Gastroesophageal sphincter (tissue), 4 donors: Measurements from ENCODE around the gene PAM16. TPM values are rescaled to one million over a fixed set of nuclear protein-coding genes. Genes with fewer than 3 reads are reported as not detected.

ENCODE experiments used
- ATAC-seq: fragments of 150-250 bp; one replicate; pipeline ENCODE4 v1.9.1; 2016; ENCODE audit warnings: mild to moderate bottlenecking, moderate library complexity
- H3K27ac ChIP-seq, 4 donors: fragments of 200-600 bp; sonication (generic) in 3 of 4; 1 replicate in 3 of 4; 2 replicates in 1 of 4; pipeline ENCODE4 v1.5.1; 2016 to 2019
- H3K27me3 ChIP-seq: fragments of 200-600 bp; sonication (generic); one replicate; pipeline ENCODE4 v1.5.1; 2019
- H3K36me3 ChIP-seq, 2 donors: fragments of 200-600 bp; sonication (generic); one replicate each; pipeline ENCODE4 v1.5.1; 2019; ENCODE audit warnings: control low read depth in 1 of 2
- H3K4me1 ChIP-seq, 3 donors: fragments of 200-600 bp; sonication (generic); 1 replicate in 2 of 3; 2 replicates in 1 of 3; pipeline ENCODE4 v1.5.1; 2016 to 2019; ENCODE audit warnings: control low read depth in 2 of 3
- H3K4me3 ChIP-seq, 2 donors: fragments of 200-600 bp; sonication (generic); one replicate each; pipeline ENCODE4 v1.5.1; 2019; ENCODE audit warnings: mild to moderate bottlenecking in 1 of 2, moderate library complexity in 1 of 2
- H3K9me3 ChIP-seq, 3 donors: fragments of 200-600 bp; sonication (generic); one replicate each; pipeline ENCODE4 v1.5.1; 2017 to 2019; ENCODE audit warnings: control low read depth in 2 of 3
- EP300 ChIP-seq: sonication (generic); formaldehyde crosslinking; IDR thresholded peaks from one replicate; pipeline ENCODE4 v1.6.1; 2017; ENCODE audit warnings: antibody characterized with exemption, mild to moderate bottlenecking
- POLR2A ChIP-seq, 2 donors: fragments of 450-650 bp; IDR thresholded peaks; one replicate each; pipeline ENCODE4 v1.6.1; 2017; ENCODE audit warnings: antibody characterized with exemption in 2 of 2, mild to moderate bottlenecking in 2 of 2, moderate library complexity in 1 of 2
- POLR2AphosphoS5 ChIP-seq: sonication (generic); formaldehyde crosslinking; IDR thresholded peaks from one replicate; pipeline ENCODE4 v1.6.1; 2017; ENCODE audit warnings: antibody characterized with exemption
- WGBS, 2 donors: methylation state at CpG; one replicate each; pipeline ENCODE4 v1.1.5; 2018; ENCODE audit warnings: low coverage in 1 of 2; 5-methylcytosine and 5-hydroxymethylcytosine counted together
- total RNA-seq, 4 donors: library from RNA; depleted of rRNA; stranded (reverse); fragments of >200 nt; gene quantifications; one replicate each; pipeline ENCODE4 v1.1.0, GENCODE V29; 2016
- TF ChIP-seq, protein P1 (sequence below), 4 experiments: fragments of 200-600 bp in 2 of 4; fragments of 450-650 bp in 2 of 4; sonication (generic) in 1 of 4; IDR thresholded peaks; one replicate each; pipeline ENCODE4 v1.5.1; 2017 to 2019; ENCODE audit warnings: antibody characterized with exemption in 4 of 4, mild to moderate bottlenecking in 2 of 4, moderate library complexity in 2 of 4

The PAM16 gene
- total RNA-seq, 4 donors from 2014 or later = 26.0 to 37.3 (median 34.7) TPM

GRCh38 chr16:4317532-4318450 is 33.3 kb downstream of the PAM16 start:
- peak overlapping the region; percentile 48 to 100 (median 98) for H3K27ac ChIP-seq
- H3K36me3 ChIP-seq = no peaks in the 10 kb centered on the region
- no peak for ATAC-seq
- peaks cover 0 to 92% (median 59%) of the 10 kb centered on the region in 3 donors for H3K4me1 ChIP-seq
- WGBS, 2 donors = 69 to 100% methylated on average over 1 to 3 of the region's 12 CpGs
- H3K9me3 ChIP-seq = no peaks in the 10 kb centered on the region
- TF ChIP-seq EP300 = no peak
- TF ChIP-seq POLR2AphosphoS5 = peak; percentile 65
- H3K4me3 ChIP-seq = peak overlapping the region; percentile 54 to 89
- H3K27me3 ChIP-seq = no peaks in the 10 kb centered on the region

GRCh38 chr16:4316864-4317531 is 34.1 kb downstream of the PAM16 start:
- Histone ChIP-seq H3K4me1 (peaks cover 0 to 84% (median 54%) of the 10 kb centered on the region in 3 donors), H3K27ac (peak overlapping the region; percentile 48 to 100 (median 98)), H3K27me3 (no peaks in the 10 kb centered on the region), H3K4me3 (peak overlapping the region; percentile 54 to 89), H3K9me3 (no peaks in the 10 kb centered on the region), H3K36me3 (no peaks in the 10 kb centered on the region)
- WGBS, 2 donors = 0 to 25% methylated on average over 4 to 6 of the region's 20 CpGs
- peak in 1 of 2 donors; percentile 19 for TF ChIP-seq POLR2A (IDR thresholded peaks at IDR 0.05)
- peak; percentile 8 for TF ChIP-seq POLR2AphosphoS5
- no peak for TF ChIP-seq EP300
- peak; percentile 6 for ATAC-seq

DNA sequence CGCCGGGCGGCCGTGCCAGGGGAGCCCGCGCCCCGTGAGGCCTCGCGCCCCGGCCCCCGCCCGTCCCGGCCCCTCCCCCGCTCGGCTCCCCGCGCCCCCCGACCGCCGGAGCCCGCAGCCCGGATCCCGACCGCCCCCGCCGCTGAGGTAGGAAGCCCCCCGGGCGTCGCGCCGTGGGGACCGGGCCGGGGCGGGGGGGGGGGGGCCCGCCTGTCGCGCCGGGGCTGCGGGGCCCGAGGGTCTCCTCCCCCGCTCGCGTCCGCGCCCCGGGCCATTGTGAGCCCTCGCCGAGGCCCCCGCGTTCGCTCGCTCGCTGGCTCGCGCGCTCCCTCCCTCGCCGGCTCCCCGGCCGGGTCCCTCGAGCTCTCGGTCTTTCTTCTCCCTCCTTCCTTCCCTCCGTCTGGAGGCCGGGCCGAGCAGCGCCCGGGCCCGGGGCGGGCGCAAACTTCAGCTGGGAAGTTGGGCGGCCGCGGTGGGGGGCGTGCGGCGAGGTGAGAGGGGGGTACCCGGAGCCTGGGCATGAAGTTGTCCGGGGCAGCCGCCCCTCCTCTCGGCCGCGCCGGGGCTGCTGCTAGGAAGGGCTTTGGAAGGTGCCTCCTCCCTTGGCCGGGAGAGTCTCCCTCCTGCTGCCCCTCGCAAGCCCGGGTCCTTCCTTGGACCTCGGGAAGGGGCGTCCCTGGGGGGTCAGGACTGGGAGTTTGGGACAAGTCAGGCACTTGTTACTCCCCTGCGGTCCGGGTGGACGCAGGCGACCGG is 34.8 kb downstream of the PAM16 start:
- no CpG with 5 or more reads among the region's 93 CpGs for WGBS, 2 donors

DNA sequence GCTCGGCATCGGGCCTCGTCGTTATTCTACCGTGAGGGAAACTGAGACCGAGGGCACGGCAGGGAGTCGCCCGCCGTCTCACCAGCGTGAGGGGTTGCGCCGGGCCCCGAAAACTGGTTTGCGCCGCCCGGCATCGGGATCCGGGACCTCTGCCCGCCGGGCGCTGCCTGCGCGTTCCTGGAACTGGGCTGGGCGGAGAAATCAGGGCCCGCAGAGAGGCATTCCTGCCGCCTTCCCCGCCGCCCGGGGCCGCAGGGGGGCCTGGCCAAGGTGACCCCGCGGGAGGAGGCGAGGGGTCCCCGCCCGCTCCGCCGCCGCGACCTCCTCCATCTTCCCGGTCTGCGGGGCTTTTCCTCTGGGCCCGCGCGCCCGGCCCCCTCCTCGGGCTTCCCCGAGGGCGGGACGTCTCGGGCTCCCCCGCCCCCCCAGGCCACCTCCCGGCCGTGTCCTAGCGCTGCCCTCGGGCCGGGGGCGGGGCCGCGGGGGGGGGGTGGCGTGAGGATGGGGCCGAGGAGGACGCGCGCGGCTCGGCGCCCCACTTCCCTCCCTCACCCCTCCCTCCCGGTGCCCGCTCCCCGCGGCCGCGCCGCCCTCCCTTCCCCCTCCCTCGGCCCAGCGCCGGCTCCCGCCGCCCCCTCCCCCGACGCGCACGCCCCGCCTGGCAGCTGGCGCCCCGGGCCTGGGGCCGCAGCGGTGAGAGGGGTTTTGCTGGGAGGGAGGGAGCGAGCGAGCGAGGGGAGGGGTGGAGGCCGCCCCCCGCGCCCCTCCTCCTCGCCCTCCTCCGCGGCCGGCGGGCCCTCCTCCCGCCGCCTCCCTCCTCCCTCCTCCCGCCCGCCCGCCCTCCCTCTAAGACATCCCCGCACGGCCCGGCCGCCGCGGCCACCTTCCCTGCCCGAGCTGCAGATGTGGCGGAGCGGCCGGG is 35.7 kb downstream of the PAM16 start, which contains the start of gene GLIS2:
Gene GLIS2, plus strand, starts transcription at position 882 of the 922 bp plus-strand sequence. CDS start 16,214 bp downstream, outside the sequence.
- no peaks in the 10 kb centered on the region for H3K9me3 ChIP-seq
- no CpG with 5 or more reads among the region's 115 CpGs for WGBS, 2 donors
- peak within 1 kb of the TSS; percentile 54 to 89 for H3K4me3 ChIP-seq
- peaks cover 0 to 69% (median 41%) of the 10 kb centered on the region in 3 donors for H3K4me1 ChIP-seq
- H3K27me3 ChIP-seq = no peaks in the 10 kb centered on the region
- TF ChIP-seq POLR2A (IDR thresholded peaks at IDR 0.05) (peak in 1 of 2 donors; percentile 48), EP300 (no peak), POLR2AphosphoS5 (no peak)
- TF ChIP-seq, protein P1, sequence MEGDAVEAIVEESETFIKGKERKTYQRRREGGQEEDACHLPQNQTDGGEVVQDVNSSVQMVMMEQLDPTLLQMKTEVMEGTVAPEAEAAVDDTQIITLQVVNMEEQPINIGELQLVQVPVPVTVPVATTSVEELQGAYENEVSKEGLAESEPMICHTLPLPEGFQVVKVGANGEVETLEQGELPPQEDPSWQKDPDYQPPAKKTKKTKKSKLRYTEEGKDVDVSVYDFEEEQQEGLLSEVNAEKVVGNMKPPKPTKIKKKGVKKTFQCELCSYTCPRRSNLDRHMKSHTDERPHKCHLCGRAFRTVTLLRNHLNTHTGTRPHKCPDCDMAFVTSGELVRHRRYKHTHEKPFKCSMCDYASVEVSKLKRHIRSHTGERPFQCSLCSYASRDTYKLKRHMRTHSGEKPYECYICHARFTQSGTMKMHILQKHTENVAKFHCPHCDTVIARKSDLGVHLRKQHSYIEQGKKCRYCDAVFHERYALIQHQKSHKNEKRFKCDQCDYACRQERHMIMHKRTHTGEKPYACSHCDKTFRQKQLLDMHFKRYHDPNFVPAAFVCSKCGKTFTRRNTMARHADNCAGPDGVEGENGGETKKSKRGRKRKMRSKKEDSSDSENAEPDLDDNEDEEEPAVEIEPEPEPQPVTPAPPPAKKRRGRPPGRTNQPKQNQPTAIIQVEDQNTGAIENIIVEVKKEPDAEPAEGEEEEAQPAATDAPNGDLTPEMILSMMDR (IDR thresholded peaks at IDR 0.05) = peak in 1 of 4 experiments; percentile 14
- peak; percentile 88 for ATAC-seq
- H3K36me3 ChIP-seq = no peaks in the 10 kb centered on the region
- H3K27ac ChIP-seq = peak within 1 kb of the TSS; percentile 80 to 100 (median 98)

More for the DNA sequence above, 34.8 kb downstream of the PAM16 start:
- TF ChIP-seq POLR2AphosphoS5 (no peak), POLR2A (IDR thresholded peaks at IDR 0.05) (no peak), EP300 (no peak)
- TF ChIP-seq, protein P1 (IDR thresholded peaks at IDR 0.05) = no peak
- no peak for ATAC-seq
- no peaks in the 10 kb centered on the region for H3K36me3 ChIP-seq
- no peaks in the 10 kb centered on the region for H3K27me3 ChIP-seq
- peaks cover 0 to 77% (median 50%) of the 10 kb centered on the region in 3 donors for H3K4me1 ChIP-seq
- H3K4me3 ChIP-seq = peak overlapping the region; percentile 54 to 89
- no peaks in the 10 kb centered on the region for H3K9me3 ChIP-seq
- peak overlapping the region; percentile 48 to 100 (median 98) for H3K27ac ChIP-seq
